Measurements from ENCODE around the gene PLIN3. TPM values are rescaled to one million over a fixed set of nuclear protein-coding genes. Genes with fewer than 3 reads are reported as not detected.
"Not testable (repeated sequence)": the region's sequence is repeated elsewhere in the genome, so short reads cannot be mapped to it uniquely, and the experiment has no call there.

PLIN3 gene
- total and polyA plus RNA-seq, 4 donors: 53.2 to 68.4 (median 56.5) TPM

DNA sequence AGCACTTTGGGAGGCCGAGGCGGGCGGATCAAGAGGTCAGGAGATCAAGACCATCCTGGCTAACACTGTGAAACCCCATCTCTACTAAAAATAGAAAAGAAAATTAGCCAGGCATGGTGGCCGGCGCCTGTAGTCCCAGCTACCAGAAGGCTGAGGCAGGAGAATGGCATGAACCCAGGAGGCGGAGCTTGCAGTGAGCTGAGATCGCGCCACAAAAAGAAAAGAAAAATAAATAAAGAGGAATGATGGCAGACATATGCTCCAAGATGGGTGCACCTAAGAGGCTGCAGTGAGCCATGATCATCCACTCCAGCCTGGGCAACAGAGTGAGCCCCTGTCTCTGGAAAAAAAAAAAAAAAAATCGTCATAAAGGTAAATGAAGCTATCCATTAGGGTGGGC, 21.5 kb downstream of the PLIN3 start:
- 40 to 41% methylated on average over 9 of the region's 9 CpGs for WGBS, 2 donors
- ATAC-seq (ENCODE audit: low FRiP score); H3K4me1 ChIP-seq (ENCODE audit: control insufficient read depth in 1 of 2, insufficient read depth in 2 of 2, low read length in 2 of 2); DNase-seq; H3K9me3 ChIP-seq (ENCODE audit: control insufficient read depth, low read length); H3K27ac ChIP-seq (ENCODE audit: low read depth in 1 of 2, low read length in 2 of 2); H3K4me3 ChIP-seq (ENCODE audit: low read length in 2 of 2); H3K27me3 ChIP-seq (ENCODE audit: control insufficient read depth in 1 of 2, insufficient read depth in 2 of 2, low read length in 1 of 2); H3K36me3 ChIP-seq (ENCODE audit: control insufficient read depth in 1 of 2, insufficient read depth in 2 of 2, low read length in 1 of 2); intact Hi-C loops (cut with DNase I): not testable (repeated sequence)

GRCh38 chr19:4844348-4845179, 22.9 kb downstream of the PLIN3 start:
- DNase-seq (no peak), ATAC-seq (ENCODE audit: low FRiP score) (no peak)
- Histone ChIP-seq H3K4me3 (ENCODE audit: low read length in 2 of 2) (no peak overlapping the region), H3K4me1 (ENCODE audit: control insufficient read depth in 1 of 2, insufficient read depth in 2 of 2, low read length in 2 of 2) (no peaks in the 10 kb centered on the region), H3K27me3 (ENCODE audit: control insufficient read depth in 1 of 2, insufficient read depth in 2 of 2, low read length in 1 of 2) (no peaks in the 10 kb centered on the region), H3K9me3 (ENCODE audit: control insufficient read depth, low read length) (no peaks in the 10 kb centered on the region), H3K27ac (ENCODE audit: low read depth in 1 of 2, low read length in 2 of 2) (no peak overlapping the region), H3K36me3 (ENCODE audit: control insufficient read depth in 1 of 2, insufficient read depth in 2 of 2, low read length in 1 of 2) (peaks cover 4 to 5% of the 10 kb centered on the region in 2 donors)
- WGBS, 2 donors: 77 to 81% methylated on average over 10 of the region's 10 CpGs
- intact Hi-C loops (cut with DNase I): no loop called here

GRCh38 chr19:4843647-4843965, 23.9 kb downstream of the PLIN3 start:
- intact Hi-C loops (cut with DNase I): no loop called here
- H3K36me3 ChIP-seq (ENCODE audit: control insufficient read depth in 1 of 2, insufficient read depth in 2 of 2, low read length in 1 of 2): peaks cover 5 to 7% of the 10 kb centered on the region in 2 donors

GRCh38 chr19:4839192-4839591, 28.3 kb downstream of the PLIN3 start:
- WGBS, 2 donors: 93 to 97% methylated on average over 17 of the region's 17 CpGs
- Histone ChIP-seq H3K4me1 (ENCODE audit: control insufficient read depth in 1 of 2, insufficient read depth in 2 of 2, low read length in 2 of 2) (no peaks in the 10 kb centered on the region), H3K27ac (ENCODE audit: low read depth in 1 of 2, low read length in 2 of 2) (no peak overlapping the region), H3K4me3 (ENCODE audit: low read length in 2 of 2) (no peak overlapping the region), H3K36me3 (ENCODE audit: control insufficient read depth in 1 of 2, insufficient read depth in 2 of 2, low read length in 1 of 2) (peaks cover 6 to 7% of the 10 kb centered on the region in 2 donors), H3K9me3 (ENCODE audit: control insufficient read depth, low read length) (no peaks in the 10 kb centered on the region), H3K27me3 (ENCODE audit: control insufficient read depth in 1 of 2, insufficient read depth in 2 of 2, low read length in 1 of 2) (no peaks in the 10 kb centered on the region)
- intact Hi-C loops (cut with DNase I): no loop called here
- ATAC-seq (ENCODE audit: low FRiP score) (no peak), DNase-seq (no peak)

More at GRCh38 chr19:4843647-4843965, 23.9 kb downstream of the PLIN3 start:
- H3K9me3 ChIP-seq (ENCODE audit: control insufficient read depth, low read length): no peaks in the 10 kb centered on the region
- H3K27me3 ChIP-seq (ENCODE audit: control insufficient read depth in 1 of 2, insufficient read depth in 2 of 2, low read length in 1 of 2): no peaks in the 10 kb centered on the region
- no peak overlapping the region for H3K4me3 ChIP-seq (ENCODE audit: low read length in 2 of 2)
- H3K27ac ChIP-seq (ENCODE audit: low read depth in 1 of 2, low read length in 2 of 2): no peak overlapping the region
- DNase-seq: no peak
- no peak for ATAC-seq (ENCODE audit: low FRiP score)
- H3K4me1 ChIP-seq (ENCODE audit: control insufficient read depth in 1 of 2, insufficient read depth in 2 of 2, low read length in 2 of 2): no peaks in the 10 kb centered on the region
- 95% methylated on average over 6 of the region's 6 CpGs for WGBS, 2 donors

DNA sequence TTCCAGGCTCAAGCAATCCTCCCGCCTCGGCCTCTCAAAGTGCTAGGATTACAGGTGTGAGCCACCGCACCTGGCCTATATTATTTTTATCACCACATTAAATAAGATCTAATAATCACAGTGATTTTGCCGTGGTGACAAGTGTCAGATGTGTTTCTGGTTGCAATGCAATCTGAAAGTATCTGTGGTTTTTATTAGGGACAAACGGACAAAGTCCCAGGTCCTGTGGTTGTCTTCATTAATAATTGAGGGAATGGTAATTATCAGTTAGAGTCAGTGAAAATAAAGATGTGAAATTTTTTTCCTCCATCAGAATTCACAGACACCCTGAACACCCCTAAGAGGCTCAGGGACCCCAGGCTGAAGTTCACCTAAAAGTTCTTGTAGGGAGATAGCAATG, 34.7 kb downstream of the PLIN3 start:
- 87 to 89% methylated on average over 5 of the region's 5 CpGs for WGBS, 2 donors
- intact Hi-C loops (cut with DNase I): no loop called here
- no peak overlapping the region for H3K27ac ChIP-seq (ENCODE audit: low read depth in 1 of 2, low read length in 2 of 2)
- ATAC-seq (ENCODE audit: low FRiP score): no peak
- no peak overlapping the region for H3K4me3 ChIP-seq (ENCODE audit: low read length in 2 of 2)
- H3K27me3 ChIP-seq (ENCODE audit: control insufficient read depth in 1 of 2, insufficient read depth in 2 of 2, low read length in 1 of 2): no peaks in the 10 kb centered on the region
- H3K36me3 ChIP-seq (ENCODE audit: control insufficient read depth in 1 of 2, insufficient read depth in 2 of 2, low read length in 1 of 2): no peaks in the 10 kb centered on the region
- DNase-seq: no peak
- no peaks in the 10 kb centered on the region for H3K9me3 ChIP-seq (ENCODE audit: control insufficient read depth, low read length)
- H3K4me1 ChIP-seq (ENCODE audit: control insufficient read depth in 1 of 2, insufficient read depth in 2 of 2, low read length in 2 of 2): no peaks in the 10 kb centered on the region

DNA sequence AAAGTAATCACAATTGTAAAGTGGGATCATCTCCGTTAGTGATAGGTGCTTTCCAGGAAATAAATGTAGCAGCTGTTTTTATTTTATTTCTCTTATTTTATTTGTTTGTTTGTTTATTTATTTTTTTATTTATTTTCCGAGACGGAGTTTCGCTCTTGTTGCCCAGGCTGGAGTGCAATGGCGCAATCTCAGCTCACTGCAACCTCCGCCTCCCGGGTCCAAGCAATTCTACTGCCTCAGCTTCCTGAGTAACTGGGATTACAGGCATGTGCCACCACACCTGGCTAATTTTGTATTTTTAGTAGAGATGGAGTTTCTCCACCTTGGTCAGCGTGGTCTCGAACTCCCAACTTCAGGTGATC, 35.5 kb downstream of the PLIN3 start:
- intact Hi-C loops (cut with DNase I): loop anchor here in 1 of 2 donors (2.0 kb wide), 1 partner anchor 19 kb away; no protein-coding TSS in a partner anchor
- not testable (repeated sequence) for H3K27me3 ChIP-seq (ENCODE audit: control insufficient read depth in 1 of 2, insufficient read depth in 2 of 2, low read length in 1 of 2); H3K4me1 ChIP-seq (ENCODE audit: control insufficient read depth in 1 of 2, insufficient read depth in 2 of 2, low read length in 2 of 2); H3K9me3 ChIP-seq (ENCODE audit: control insufficient read depth, low read length); ATAC-seq (ENCODE audit: low FRiP score); H3K36me3 ChIP-seq (ENCODE audit: control insufficient read depth in 1 of 2, insufficient read depth in 2 of 2, low read length in 1 of 2); DNase-seq
- 34% methylated on average over 9 of the region's 9 CpGs for WGBS, 2 donors
- H3K4me3 ChIP-seq (ENCODE audit: low read length in 2 of 2): peak overlapping the region; percentile 54 to 89
- peak overlapping the region in 1 of 2 donors; percentile 80 for H3K27ac ChIP-seq (ENCODE audit: low read depth in 1 of 2, low read length in 2 of 2)

GRCh38 chr19:4831304-4831978, 36.0 kb downstream of the PLIN3 start, which contains the start of gene TICAM1:
Gene TICAM1 (minus strand): TSS chr19:4831712. CDS start chr19:4818377, 13,335 bp downstream.
- ATAC-seq (ENCODE audit: low FRiP score): peak; percentile 94
- WGBS, 2 donors: 0 to 1% methylated on average over 28 to 52 of the region's 52 CpGs
- H3K36me3 ChIP-seq (ENCODE audit: control insufficient read depth in 1 of 2, insufficient read depth in 2 of 2, low read length in 1 of 2): no peaks in the 10 kb centered on the region

DNA sequence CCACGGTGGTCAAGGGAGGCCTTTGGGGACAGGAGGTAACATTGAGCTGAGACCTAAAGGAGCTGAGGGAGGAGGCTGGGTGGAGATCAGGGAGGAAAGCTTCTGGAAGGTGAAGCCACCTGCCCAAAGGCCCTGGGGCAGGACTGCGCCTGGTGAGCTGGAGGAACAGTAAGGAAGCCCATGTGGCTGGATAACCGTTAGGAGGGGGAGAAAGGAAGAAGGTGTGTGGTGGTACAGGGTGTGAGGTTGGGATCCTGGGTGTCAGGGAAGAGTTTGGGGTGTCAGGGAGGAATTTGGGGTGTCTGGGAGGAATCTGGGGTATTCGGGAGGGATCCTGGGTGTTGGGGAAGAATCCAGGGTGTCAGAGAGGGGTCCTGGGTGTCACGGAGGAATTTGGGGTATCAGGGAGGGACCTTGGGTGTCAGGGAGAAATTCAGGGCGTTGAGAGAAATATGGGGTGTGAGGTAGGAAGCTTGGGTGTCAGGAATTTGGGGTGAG, 36.6 kb downstream of the PLIN3 start:
- DNase-seq (no peak), ATAC-seq (ENCODE audit: low FRiP score) (peak; percentile 47)
- no peaks in the 10 kb centered on the region for H3K9me3 ChIP-seq (ENCODE audit: control insufficient read depth, low read length)
- H3K27ac ChIP-seq (ENCODE audit: low read depth in 1 of 2, low read length in 2 of 2): peak overlapping the region; percentile 48 to 78
- no peaks in the 10 kb centered on the region for H3K36me3 ChIP-seq (ENCODE audit: control insufficient read depth in 1 of 2, insufficient read depth in 2 of 2, low read length in 1 of 2)
- no peaks in the 10 kb centered on the region for H3K27me3 ChIP-seq (ENCODE audit: control insufficient read depth in 1 of 2, insufficient read depth in 2 of 2, low read length in 1 of 2)
- no peaks in the 10 kb centered on the region for H3K4me1 ChIP-seq (ENCODE audit: control insufficient read depth in 1 of 2, insufficient read depth in 2 of 2, low read length in 2 of 2)
- intact Hi-C loops (cut with DNase I): loop anchor here in 1 of 2 donors (2.0 kb wide), 1 partner anchor 18 kb away; no protein-coding TSS in a partner anchor
- H3K4me3 ChIP-seq (ENCODE audit: low read length in 2 of 2): peak overlapping the region; percentile 54 to 89
- 66 to 67% methylated on average over 6 of the region's 6 CpGs for WGBS, 2 donors

More at GRCh38 chr19:4831304-4831978, 36.0 kb downstream of the PLIN3 start, which contains the start of gene TICAM1:
- peak; percentile 89 to 93 for DNase-seq
- peak within 1 kb of the TSS; percentile 48 to 80 for H3K27ac ChIP-seq (ENCODE audit: low read depth in 1 of 2, low read length in 2 of 2)
- no peaks in the 10 kb centered on the region for H3K4me1 ChIP-seq (ENCODE audit: control insufficient read depth in 1 of 2, insufficient read depth in 2 of 2, low read length in 2 of 2)
- no peaks in the 10 kb centered on the region for H3K9me3 ChIP-seq (ENCODE audit: control insufficient read depth, low read length)
- intact Hi-C loops (cut with DNase I): loop anchor here in 1 of 2 donors (2.0 kb wide), 1 partner anchor 19 kb away; no protein-coding TSS in a partner anchor
- peak within 1 kb of the TSS; percentile 54 to 89 for H3K4me3 ChIP-seq (ENCODE audit: low read length in 2 of 2)
- H3K27me3 ChIP-seq (ENCODE audit: control insufficient read depth in 1 of 2, insufficient read depth in 2 of 2, low read length in 1 of 2): no peaks in the 10 kb centered on the region
